Inflammatory macrophage treated with lipopolysaccharide for 1 hour (primary cell): Measurements from ENCODE around the gene ATG7.
A peak's percentile ranks its signal among the peaks of the same experiment; 100 is the strongest.

ENCODE experiments used
- DNase-seq, 2 donors: peaks; one replicate each; pipeline ENCODE4 v3.0.0-alpha.2; 2020 to 2022

ATG7 gene

DNA sequence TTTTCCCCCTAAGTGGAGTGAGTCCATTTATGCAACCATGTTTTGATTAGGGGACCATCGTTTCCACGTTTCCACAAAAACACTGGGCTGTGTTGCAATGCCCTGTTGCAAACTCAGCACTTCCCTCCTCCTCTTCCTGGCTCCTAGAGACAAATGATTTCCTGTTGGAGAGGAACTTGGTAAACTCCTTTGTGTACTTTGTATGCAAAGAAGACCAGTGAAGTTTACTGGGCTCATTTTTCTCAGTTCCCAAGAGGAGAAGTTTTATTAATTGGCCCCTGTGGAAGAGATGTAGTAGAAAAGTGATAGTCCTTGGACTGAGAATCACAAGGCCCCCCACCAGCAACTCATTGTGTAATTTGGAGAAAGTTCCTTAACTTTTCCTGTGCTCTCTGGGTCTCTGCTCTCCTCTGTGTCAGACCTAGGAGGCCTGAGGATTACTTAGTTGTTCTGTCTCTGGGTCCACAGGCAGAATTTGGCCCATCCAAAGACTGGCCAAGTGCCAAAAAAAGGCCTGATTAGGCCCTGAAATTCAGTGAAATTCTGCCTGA is 95.0 kb downstream of the ATG7 start:
- DNase-seq = peak; percentile 59 to 78

DNA sequence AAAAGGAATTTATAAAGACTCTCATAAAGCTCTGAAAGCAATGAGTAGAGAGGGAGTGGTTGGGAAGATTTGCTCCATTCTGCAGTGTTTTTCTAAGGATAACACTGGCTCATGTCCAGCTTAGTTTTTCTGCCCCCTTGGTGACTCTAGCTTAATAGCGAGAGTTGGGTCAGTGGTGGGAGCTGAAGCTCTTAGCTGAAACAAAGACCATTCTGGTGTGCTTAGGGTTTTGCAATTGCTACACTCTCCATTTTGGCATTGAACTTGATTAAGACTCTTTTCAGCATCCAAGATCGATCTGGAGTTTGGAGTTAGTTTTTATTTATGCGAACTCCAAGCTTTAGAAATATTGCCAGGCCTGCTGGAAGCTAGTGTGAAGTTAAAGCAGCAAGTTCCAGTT is 98.0 kb downstream of the ATG7 start:
- DNase-seq = no peak

DNA sequence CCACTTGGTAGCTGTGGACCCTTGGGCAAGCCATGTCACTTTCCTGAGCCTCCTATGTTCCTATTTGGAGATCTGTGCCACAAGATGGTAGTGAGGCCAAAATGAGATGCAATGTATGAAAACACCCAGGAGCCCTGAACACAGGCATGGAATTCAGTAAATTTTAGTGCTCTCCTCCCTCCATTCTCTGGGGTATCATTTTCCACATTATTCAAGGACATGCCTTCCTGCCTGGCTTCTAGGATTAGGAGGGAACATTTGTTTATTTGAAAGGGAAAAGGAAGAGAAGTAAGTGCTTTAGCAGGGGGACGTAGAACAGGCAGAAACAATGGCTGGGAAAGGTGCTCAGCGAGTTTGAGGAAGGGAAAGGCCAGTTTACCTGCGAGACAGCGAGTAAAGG is 98.8 kb downstream of the ATG7 start:
- no peak for DNase-seq

DNA sequence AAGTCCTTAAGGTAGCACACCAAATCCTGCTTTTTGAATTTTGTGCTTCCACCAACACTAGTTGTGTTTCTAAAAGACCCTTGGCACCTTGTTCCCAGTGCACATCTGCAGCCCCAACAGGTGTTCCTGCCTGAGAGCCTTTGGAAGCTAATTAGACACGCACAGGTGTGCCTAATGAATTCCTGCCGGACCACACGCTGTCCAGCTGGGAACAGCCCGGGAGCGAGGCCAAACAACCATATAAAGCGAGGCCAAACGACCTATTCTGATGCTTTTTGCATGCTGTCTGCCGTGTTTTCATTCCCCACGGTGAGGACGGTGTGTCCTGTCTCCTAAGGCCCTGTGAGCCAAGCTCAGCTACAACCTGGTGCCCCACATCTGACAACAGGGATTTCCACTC is 99.5 kb downstream of the ATG7 start:
- DNase-seq = no peak

DNA sequence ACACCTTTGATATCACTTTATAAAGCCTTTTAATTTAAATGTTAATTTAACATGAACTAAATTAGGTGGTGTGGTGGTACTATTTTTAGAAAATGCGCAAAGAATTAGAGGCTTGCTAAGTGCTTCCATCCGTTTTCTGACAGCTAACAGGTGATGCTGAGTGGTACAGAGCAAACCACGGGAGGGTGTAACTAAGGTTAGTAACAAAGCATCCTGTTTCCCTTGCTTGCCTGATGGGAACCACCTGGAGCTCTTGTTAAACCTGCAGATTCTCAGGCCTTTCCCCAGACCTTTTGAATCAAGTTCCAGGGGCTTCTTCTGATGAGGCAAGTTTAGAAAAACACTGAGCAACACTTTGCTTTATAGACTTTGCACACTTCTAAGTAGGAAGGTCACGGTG is 101.0 kb downstream of the ATG7 start:
- no peak for DNase-seq

DNA sequence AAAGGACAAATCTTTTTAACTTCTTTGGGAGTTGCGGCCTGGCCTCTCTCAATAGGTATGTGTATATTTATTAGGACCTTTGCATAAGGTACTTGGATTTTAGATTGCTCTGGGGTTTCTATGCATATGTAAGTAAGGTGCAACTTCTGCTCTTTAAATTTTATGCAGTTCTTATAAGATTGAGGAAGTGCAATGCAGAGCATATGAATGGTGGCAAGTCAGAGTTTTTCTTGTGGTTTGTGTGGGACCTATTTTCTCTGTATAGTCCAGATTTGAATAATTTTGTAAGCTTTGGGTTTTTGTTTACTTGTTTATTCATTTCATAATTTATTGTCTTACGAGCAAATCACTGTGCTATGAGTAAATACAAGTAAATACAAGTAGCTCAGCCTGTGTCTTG is 101.5 kb downstream of the ATG7 start:
- peak; percentile 40 to 65 for DNase-seq

DNA sequence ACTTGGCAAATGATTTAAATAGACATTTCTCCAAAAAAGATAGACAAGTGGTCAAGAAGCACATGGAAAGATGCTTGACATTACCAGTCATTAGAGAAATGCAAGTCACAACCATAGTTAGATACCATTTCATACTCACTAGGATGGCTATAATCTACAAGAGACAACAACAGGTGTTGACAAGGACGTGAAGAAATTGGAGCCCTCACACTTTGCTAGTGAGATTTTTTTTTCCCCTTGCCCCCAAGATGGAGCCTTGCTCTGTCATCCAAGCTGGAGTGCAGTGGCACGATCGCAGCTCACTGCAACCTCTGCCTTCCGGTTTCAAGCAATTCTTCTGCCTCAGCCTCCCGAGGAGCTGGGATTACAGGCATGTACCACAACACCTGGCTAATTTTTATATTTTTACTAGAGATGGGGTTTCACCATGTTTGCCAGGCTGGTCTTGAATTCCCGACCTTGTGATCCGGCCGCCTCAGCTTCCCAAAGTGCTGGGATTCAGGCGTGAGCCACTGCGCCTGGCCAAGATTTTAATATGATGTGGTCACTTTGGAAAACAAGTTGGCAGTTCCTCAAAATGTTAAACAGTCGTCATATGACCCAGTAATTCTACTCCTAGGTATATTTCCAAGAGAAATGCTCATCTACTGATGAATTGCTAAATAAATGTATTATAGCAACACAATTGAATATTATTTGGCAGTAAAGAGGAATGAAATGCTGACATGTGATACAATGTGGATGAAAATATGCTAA is 103.3 kb downstream of the ATG7 start:
- peak in 1 of 2 donors; percentile 36 for DNase-seq

DNA sequence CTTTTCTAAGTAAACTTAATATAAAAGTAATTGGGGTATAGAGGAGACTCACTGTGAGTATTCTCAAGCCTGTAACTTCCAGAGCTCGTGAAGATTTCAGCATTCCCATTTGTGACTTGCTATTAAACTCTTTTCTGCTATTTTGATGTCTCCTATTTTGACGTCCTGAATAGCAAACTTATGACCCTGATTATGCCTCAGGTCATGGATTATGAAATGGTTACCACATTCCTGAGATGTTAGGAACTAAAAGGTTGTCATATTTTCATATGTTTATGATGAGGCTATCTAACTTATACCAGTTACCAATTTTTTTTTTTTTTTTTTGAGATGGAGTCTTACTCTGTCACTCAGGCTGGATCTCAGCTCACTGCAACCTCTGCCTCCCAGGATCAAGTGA is 105.5 kb downstream of the ATG7 start:
- DNase-seq = no peak

DNA sequence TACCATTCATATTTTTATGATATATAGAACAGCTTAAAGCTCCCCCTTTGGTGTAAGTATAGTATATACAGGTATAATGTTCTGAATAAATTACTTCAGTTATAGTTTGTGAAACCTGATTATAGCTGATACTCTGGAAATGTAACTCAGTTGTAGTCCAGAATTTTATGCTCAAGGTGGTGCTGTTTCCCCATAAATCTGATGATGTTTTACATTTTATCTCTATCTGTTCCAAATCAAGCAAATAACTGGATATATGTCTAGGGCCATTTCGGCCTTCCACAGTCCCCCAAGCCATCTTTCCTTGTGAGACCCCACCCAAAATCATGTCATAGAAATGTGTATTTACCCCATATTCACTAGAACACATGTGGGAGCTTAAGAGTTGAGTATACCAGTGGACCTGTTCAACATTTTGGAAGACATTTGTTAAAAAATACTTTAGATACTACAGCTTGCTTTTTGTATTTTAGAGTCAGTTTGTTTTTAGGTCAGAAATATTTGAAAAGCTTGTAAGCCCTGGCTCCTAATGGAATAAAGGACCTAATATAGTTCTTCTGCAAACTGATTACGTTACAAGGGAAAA is 107.1 kb downstream of the ATG7 start:
- peak in 1 of 2 donors; percentile 38 for DNase-seq

DNA sequence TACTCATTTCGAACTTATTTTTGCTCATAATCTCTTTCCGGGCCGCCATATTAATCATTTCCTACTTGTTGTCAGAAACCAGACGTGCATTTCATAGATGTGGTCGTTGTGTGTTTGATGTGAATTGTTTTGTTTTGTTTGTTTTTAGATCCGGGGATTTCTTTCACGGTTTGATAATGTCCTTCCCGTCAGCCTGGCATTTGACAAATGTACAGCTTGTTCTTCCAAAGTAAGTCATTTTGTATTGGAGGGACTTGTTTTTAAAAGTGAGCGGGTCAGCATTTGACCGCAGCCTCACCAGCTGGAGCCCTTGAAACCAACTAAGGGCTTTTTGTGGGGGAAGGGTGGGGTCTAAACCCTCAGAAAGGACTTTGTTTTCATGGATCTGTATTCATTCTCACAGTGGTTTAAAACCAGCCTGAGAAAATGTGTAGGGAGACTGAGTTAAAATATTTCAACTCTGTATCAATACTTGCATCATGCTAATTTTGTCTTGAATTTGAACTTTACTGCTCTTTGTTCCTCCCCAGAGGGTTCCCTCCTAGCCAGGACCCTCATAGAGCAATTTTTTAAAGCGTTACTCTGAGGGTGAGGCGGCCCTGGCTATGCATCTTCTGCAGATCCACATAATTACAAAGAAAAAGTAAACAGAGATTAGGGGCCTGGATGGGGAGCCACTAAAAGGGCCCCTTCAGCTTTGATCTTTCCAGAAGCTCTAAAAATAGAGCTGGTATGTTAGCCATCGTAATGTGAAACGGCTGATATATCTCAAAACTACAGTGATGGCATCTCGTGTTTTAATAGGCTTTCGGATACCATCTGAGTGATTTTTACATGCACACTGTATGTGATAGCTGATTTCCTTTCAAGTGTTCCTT is 107.9 kb downstream of the ATG7 start:
- DNase-seq = no peak

DNA sequence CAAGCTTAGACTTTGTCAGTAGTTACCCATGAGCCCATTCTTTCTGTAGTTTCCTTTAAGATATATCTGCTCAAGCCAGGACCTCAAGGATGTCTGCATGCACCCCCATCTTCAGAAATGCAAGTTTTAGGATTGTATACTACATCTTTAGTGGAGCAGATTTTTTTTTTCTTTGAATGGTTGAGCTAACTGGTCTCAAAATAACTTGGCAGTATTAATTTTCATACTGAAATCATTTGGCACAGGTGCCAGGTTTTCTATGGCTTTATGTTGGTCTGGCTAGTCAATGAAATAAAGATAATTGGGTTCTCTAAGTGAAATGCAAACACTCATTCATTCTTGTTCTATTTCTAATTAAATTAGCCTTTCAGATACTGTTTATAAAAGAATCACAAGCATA is 108.9 kb downstream of the ATG7 start:
- no peak for DNase-seq

DNA sequence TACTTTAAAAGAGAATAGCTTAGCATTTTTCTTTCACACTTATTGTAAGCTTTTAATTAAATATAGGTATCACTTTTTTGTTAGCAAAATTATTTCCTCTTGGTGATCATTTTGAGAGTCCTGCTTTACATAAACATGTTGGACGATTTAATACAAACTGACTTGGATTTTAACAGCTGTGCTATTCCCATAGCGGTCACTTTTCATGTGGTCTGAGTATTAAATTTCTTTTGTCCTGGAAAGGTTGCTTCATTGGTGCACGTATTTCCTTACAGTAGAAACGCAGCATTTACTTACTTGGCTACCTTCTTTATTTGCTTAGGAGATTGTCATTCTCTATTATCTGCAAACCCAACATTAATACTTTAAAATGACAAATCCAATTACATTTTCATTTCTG is 109.4 kb downstream of the ATG7 start:
- no peak for DNase-seq

DNA sequence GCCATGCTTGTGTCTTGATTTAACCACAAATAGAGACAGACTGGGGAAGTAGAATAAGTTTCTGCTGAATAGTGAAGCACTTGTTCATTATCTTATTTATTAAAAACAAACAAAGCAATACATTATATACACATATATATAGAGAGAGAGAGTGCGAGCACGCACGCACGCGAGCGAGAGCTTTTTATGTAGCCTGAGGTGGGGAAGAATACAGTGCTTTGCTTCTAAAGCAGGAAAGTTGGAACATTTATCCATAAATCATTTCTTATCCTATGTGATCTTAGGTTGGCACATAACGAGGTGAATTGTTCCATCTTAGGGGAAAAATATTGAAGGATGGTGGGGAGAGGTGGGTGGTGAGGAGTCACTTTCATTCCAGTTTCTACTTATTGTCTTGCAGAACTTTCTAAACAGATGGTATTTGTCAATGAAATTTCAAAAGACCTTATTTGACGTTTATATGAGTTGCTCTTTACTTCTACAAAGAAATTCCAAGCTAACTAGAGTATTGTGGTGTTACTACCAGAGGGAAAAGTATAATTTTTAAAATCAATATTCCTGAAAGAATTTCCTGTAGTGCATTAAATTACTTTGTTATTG is 110.0 kb downstream of the ATG7 start:
- no peak for DNase-seq

DNA sequence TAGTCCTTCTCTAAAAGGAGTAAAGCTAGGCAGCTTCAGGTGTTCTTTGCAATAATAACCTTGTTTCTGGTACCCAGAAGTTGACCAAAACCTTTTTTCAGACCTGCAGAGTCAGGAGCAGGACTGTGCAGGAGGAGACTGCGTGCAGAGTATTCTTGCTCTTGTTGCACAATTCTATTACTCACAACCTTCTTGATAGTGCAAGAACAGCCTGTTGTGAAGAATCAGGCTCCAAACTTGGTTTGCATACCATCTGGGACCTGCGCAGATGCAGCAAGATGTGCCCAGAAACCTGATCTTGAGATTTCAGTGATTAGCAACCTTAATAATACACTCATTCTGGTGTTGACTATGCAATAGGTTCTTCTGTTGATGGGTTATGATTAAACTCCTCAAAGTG is 111.9 kb downstream of the ATG7 start:
- no peak for DNase-seq

DNA sequence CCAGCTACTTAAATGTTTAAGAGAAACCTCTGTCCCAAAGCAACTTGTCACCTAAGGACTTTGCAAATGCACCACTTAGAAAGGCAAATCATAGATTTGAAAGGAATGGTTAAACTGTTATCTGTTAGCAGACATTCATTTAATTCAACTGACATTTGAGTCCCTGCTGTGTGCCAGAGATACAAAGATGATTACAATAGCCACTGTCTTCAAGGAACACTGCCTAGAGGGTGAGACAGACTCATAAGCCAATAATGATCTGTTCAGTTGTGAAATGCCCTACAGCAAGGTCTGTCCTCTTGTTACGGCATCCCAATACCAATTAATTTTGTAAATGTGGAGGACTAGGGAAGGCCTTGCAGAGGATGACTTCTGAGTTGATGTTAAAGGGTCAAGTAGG is 113.1 kb downstream of the ATG7 start:
- no peak for DNase-seq

DNA sequence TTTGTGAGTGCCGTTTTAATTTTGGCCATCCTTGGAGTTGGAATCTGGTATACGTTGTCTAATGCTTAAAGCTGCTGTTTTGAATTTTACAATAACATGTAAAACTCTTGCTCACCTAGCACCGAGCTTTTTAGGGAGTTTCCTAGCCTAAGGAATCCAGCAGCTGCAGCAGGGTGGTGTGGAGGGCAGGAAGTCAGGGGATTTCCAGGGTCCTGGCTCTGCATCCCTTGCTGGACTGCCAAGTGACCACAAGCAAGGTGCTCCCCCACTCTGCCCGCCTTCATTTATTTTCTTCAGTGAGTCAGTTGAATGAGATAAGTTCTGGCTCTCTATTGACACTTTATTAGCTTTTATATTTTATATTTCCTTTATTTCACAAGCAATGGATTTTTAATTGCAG is 113.7 kb downstream of the ATG7 start:
- no peak for DNase-seq

DNA sequence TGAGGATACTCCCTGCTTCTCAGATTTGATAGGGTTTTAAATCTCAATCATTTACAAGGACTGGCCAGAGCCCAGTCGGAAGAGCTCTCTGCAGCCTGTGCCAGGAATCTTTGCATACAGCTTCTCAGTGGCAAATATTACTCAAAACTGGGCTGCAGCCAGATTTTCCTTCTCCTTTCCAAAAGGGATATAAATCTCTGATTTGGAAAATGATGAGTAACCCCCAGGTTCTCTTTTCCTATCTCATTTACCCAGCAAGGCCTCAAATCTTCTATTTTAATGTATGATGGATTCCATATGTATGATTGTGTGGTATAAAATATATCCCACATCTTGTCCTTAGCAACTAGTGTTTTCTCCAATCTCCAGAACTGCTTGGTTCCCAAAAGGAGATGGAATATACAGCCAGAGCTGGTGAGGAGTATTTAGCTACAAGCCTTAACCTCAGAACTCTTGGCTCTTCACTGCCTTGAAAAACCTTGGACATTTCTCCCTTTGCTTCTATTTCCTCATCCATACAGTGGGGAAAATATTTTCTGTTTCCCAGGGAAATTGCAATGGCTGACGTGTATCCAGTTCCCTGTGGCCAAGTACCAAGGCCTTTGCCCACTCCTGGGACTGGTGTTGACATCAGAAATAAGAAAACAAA is 114.4 kb downstream of the ATG7 start:
- no peak for DNase-seq

DNA sequence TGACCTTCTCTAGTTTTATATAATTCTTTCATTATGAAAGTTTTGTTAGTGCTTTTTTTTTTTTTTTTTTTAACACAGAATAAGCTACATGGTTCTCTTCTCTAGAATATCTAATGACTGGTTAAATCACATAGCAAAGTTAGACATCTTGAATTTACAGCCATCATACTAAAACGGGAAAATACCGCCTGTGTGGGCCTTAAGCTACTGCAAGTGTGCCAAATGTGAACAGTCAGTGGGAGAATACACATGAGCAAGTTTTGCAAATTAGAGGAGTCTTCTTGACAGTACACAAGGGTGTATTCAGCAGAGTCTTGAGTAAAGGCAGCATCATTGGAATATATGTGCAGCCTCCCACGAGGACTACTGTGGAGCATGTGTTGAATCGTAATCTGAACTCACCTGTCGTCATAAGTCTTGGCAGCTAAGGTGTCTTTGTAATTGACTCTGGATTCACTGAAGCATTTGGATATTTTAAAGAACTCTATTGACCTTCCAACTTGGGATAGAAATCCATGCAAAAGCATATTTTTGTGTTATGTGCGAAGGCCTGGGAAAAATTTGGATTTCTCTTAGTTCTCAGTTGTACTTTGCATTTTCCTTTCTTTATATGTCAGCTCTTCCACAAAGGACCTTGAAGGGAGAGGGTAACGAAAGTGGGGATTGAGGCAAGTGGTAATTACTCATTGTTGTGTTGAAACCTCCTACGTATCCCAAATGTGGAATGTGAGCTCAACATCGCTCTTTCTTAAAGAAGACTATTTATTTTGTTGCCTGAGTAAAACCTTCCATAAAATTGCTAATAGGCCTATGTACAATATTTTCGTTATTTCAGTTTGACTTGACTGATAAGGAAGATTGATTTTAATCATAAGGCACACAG is 117.4 kb downstream of the ATG7 start:
- DNase-seq = peak; percentile 27 to 74

DNA sequence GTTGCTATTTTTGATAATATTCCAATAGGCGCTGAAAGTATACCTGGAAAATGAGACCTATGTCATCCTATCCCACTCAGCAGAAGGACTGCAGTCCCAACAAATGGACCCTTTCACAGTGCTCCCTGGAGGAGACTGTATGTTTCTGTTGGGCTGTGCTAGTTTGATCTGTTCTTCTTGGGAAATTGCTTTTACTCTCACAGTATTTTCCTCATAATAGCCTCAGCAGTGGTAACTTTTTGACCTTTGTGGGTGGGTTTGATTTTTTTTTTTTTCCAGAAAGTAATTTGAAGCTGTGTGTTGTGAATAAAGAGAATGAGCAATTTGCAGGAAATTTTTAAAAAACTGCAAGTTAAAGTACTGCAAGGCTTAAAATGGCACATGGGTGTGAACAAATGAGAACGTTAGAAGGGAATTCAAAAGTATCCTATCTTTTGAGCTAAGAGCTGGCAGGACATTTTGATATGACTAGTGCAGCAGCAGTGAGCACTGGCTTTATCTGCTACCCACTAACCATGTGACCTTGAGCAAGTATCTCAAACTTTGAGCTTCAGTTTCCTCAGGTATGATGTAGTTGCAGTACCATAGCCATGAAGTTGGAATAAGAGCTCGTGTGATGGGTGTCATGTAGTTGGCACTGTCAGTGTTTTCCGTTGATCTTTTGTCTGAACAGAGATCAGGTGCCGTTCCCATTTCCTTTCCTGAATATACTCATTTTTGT is 118.4 kb downstream of the ATG7 start:
- no peak for DNase-seq

DNA sequence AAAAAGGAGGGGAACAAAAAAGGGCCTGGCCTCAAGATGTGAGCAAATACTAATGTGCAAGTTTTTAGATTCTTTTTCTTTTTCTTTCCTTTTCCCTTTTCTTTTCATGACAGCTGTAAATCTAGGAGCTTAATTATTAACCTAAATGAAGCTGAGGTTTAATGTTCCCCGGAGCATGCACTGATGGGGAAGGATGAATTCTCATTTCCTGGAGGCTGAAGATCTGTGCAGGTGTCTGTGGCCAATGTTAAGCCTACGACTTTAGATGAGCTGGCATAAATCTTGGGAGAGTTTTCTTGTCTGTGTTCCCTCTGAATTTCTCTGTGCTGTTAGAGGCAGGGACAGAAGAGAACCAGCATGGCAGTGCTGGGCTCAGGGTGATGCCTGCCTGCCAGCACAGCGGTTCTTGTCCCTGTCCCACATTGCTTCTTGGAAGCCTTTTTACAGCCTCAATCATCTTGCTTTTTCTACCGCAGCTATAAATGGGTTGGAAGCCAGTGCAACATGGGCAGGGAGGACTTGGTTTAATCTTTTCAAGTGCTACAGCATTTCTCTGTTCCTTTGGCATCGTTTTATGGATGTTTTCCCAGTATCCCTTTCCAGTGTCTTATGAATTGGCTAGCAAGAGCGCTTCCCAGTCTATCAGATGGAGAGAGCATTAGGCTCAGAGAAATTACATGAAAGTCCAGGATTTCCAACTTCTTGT is 119.1 kb downstream of the ATG7 start:
- DNase-seq = no peak
